Nephron progenitor cell (in vitro differentiated cells): ENCODE data around the gene GPS1.

Experiments
- DNase-seq: peaks from one replicate; pipeline ENCODE4 v3.0.0; 2021
- H3K27ac Mint-ChIP-seq: 2 replicates; pipeline ENCODE4 v1.8.0; 2021; ENCODE audit warnings: mild to moderate bottlenecking, moderate library complexity, mixed read lengths
- H3K27me3 Mint-ChIP-seq: 2 replicates; pipeline ENCODE4 v1.8.0; 2021; ENCODE audit warnings: mild to moderate bottlenecking, low read depth, mixed read lengths; ENCODE audit not compliant: poor library complexity
- H3K36me3 Mint-ChIP-seq: 2 replicates; pipeline ENCODE4 v1.8.0; 2021; ENCODE audit warnings: low read depth, mixed read lengths
- H3K4me1 Mint-ChIP-seq: 2 replicates; pipeline ENCODE4 v1.8.0; 2021; ENCODE audit warnings: mixed read lengths
- H3K4me3 Mint-ChIP-seq: 2 replicates; pipeline ENCODE4 v1.8.0; 2021; ENCODE audit warnings: mild to moderate bottlenecking, moderate library complexity, mixed read lengths
- H3K9me3 Mint-ChIP-seq: 2 replicates; pipeline ENCODE4 v1.8.0; 2021; ENCODE audit warnings: mild to moderate bottlenecking, moderate library complexity, mixed read lengths
- TF ChIP-seq, protein P1 (sequence below): fragments of 200-600 bp; sonication (generic); IDR thresholded peaks from 2 replicates; pipeline ENCODE4 v1.5.0; 2021; ENCODE audit warnings: antibody characterized with exemption

GPS1 gene

DNA sequence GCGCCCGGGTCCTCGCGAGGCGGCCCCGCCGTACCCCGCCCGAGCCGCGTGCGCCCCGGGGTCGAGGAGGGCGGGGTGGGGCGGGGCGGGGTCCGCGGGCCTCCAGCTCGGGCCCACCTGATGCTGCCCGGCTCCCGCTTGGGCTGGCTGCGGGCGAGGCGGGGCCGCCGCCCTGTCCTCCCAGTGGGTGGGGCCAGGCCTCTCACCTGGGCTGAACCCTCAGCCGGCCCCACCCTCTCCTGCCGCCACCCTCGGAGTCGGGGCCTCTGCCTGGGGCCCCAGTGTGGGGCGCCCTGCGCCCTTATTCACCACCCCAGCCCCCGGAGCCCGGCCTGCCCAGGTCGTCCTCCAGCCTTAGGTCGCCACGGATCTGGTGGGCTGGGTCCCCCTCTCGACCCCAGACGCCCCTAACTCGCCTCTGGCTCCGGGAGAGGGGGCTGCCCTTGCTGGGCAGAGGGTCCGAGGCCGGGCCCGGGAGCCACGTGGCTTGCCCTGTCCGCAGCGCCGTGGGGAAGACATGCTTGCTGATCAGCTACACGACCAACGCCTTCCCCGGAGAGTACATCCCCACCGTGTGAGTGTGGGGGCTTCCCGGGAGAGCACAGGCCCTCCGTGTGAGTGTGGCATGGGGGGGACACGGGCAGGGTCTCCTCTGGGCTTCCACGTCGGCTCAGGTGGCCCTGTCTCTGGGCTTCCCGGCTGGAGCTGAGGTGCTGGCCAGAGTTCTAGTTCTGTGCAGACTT is 19.6 kb upstream of the GPS1 start:
- Mint-ChIP-seq H3K27me3 (peaks cover 9% of the 10 kb centered on the region), H3K27ac (no peak overlapping the region), H3K9me3 (no peaks in the 10 kb centered on the region), H3K4me3 (peak overlapping the region; percentile 70), H3K36me3 (no peaks in the 10 kb centered on the region), H3K4me1 (peaks cover 28% of the 10 kb centered on the region)
- DNase-seq = no peak
- TF ChIP-seq, protein P1, sequence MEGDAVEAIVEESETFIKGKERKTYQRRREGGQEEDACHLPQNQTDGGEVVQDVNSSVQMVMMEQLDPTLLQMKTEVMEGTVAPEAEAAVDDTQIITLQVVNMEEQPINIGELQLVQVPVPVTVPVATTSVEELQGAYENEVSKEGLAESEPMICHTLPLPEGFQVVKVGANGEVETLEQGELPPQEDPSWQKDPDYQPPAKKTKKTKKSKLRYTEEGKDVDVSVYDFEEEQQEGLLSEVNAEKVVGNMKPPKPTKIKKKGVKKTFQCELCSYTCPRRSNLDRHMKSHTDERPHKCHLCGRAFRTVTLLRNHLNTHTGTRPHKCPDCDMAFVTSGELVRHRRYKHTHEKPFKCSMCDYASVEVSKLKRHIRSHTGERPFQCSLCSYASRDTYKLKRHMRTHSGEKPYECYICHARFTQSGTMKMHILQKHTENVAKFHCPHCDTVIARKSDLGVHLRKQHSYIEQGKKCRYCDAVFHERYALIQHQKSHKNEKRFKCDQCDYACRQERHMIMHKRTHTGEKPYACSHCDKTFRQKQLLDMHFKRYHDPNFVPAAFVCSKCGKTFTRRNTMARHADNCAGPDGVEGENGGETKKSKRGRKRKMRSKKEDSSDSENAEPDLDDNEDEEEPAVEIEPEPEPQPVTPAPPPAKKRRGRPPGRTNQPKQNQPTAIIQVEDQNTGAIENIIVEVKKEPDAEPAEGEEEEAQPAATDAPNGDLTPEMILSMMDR = no peak

DNA sequence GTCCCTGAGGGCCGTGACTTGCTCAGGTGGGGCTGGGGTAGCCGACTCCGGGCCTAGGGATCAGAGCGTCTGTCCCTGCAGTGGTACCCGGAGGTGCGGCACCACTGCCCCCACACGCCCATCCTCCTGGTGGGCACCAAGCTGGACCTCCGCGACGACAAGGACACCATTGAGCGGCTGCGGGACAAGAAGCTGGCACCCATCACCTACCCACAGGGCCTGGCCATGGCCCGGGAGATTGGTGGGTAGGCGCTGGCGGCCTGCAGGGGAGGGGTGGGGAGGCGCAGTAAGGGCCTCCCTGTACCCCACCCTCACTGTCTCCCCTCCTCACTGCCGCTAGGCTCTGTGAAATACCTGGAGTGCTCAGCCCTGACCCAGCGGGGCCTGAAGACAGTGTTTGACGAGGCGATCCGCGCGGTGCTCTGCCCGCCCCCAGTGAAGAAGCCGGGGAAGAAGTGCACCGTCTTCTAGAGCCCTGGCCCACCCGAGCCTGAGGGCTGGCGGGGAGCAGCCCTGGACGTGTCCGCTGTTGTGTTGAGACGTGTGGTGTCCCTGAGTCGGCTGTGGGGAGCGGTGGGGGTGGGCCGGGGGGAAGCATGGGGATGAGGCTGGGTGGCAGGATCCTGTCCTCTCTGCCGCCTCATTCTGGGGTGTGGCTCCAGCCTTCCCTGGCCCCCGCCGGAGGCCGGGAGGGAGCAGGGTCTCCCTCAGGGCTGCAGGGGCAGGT is 18.2 kb upstream of the GPS1 start:
- Mint-ChIP-seq H3K9me3 (peaks cover 5% of the 10 kb centered on the region), H3K36me3 (no peaks in the 10 kb centered on the region), H3K27ac (no peak overlapping the region), H3K27me3 (peaks cover 10% of the 10 kb centered on the region), H3K4me1 (peaks cover 35% of the 10 kb centered on the region), H3K4me3 (peak overlapping the region; percentile 71)
- TF ChIP-seq, protein P1 = no peak
- DNase-seq = no peak

DNA sequence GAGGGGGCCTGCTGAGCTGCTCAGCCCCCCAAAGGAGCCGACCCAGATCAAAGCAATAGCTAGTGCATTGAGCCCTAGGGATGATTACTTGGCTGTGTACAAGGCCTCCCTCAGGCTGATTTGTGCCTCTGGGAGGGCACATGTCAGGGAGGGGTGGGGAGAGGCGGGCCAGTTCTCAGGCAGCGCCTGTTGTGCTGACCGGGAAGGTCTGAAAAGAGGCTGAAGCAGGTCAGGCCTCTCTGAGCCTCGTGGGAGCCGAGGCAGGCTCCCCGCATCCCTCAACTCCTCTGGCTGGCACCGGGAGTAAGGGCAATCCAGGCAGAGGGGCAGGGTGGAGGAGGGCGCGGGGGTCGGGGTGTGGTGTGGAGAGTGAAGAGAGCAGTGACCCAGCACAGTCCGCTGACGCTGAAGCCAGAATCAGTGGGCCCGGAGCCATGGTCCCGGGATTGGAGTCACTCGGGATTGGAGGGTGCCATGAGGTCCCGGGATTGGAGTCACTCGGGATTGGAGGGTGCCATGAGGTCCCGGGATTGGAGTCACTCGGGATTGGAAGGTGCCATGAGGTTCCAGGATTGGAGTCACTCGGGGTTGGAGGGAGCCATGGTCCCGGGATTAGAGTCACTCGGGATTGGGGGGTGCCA is 17.2 kb upstream of the GPS1 start:
- Mint-ChIP-seq H3K4me1 (peaks cover 42% of the 10 kb centered on the region), H3K4me3 (no peak overlapping the region), H3K9me3 (peaks cover 5% of the 10 kb centered on the region), H3K36me3 (no peaks in the 10 kb centered on the region), H3K27me3 (peaks cover 9% of the 10 kb centered on the region), H3K27ac (no peak overlapping the region)
- TF ChIP-seq, protein P1 = no peak
- no peak for DNase-seq

DNA sequence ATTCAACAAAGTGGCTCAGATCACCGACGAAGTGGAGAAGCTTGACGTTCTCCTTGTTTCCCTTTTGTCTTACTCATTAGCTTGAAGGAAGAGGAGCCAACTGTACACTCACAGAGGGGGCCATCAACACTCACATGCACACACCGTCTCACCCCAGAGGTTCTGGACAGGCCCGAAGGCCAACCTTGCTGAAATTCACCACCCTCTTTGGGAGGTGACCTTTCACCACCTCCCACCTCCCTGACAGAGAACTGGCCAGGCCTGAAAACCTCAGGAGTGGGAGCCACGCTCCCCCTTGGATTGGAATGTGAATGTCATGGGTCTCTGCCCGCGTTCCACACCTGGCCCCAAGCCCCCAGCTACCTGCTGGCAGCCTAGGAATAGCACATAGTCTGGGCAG is 16.2 kb upstream of the GPS1 start:
- Mint-ChIP-seq H3K27ac (no peak overlapping the region), H3K4me3 (peak overlapping the region; percentile 79), H3K36me3 (no peaks in the 10 kb centered on the region), H3K9me3 (peaks cover 8% of the 10 kb centered on the region), H3K27me3 (peaks cover 11% of the 10 kb centered on the region), H3K4me1 (peaks cover 39% of the 10 kb centered on the region)
- TF ChIP-seq, protein P1 = no peak
- no peak for DNase-seq

DNA sequence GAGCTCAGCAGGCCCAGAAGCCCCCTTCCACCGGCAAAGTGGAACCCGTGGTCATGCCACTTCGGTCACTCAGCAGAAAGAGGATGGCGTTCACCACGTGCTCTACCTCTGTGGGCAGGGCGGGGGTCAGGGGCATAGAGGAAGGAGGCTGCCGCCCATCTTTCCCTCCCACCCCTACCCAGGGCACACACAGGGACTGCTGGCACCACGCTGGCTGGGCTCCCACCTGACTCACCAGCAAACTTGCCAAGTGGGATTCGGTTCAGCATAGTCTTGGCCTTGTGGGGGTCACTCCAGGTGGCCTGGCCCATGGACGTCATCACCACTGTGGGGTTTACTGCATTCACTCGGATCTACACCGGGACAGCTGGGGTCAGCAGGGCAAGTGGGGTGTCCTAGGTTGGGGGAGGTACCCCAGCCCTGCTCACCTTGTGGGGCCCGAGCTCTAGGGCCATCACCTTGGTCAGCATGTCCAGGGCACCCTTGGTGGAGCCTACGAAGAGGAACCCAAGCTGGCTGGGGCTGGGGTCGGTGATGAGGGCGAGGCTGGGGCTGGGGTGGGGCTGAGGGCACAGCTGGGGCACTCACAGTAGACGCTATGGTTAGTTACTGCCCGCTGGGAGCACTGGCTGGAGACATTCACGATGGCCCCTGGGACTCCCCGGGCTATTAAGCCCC is 15.6 kb upstream of the GPS1 start:
- no peak overlapping the region for H3K27ac Mint-ChIP-seq
- H3K9me3 Mint-ChIP-seq = peaks cover 8% of the 10 kb centered on the region
- DNase-seq = no peak
- H3K4me1 Mint-ChIP-seq = peaks cover 39% of the 10 kb centered on the region
- H3K27me3 Mint-ChIP-seq = peaks cover 11% of the 10 kb centered on the region
- H3K4me3 Mint-ChIP-seq = peak overlapping the region; percentile 79
- TF ChIP-seq, protein P1 = no peak
- no peaks in the 10 kb centered on the region for H3K36me3 Mint-ChIP-seq
